Measurements from ENCODE around the gene VCAN.

Gene VCAN

DNA sequence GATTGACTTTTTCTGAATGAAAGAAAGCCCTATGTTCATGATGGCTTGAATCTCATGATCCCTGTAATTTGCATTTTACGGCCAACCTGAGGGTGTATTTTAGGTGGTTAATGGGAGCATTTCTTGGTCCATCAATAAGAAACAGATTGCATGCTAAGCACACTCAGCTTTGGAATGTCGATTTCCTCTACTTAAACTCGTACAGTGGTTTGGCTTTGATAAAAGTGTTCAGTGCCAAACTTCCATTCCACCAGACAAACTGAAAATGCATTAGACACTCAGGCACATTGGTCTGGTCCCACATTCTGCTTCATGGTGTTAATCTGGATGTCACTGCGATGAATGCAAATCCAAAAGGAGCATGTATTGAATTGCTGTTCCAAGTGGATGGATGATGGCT lies 77.0 kb downstream of the VCAN start:
- H3K4me3 Mint-ChIP-seq = no peak overlapping the region
- peaks cover 3% of the 10 kb centered on the region for H3K27me3 Mint-ChIP-seq
- no peaks in the 10 kb centered on the region for H3K4me1 Mint-ChIP-seq (ENCODE audit: low read depth)
- no peaks in the 10 kb centered on the region for H3K9me3 Mint-ChIP-seq
- H3K27ac Mint-ChIP-seq = no peak overlapping the region
- no peak for DNase-seq
- H3K36me3 Mint-ChIP-seq (ENCODE audit: low read depth) = no peaks in the 10 kb centered on the region

DNA sequence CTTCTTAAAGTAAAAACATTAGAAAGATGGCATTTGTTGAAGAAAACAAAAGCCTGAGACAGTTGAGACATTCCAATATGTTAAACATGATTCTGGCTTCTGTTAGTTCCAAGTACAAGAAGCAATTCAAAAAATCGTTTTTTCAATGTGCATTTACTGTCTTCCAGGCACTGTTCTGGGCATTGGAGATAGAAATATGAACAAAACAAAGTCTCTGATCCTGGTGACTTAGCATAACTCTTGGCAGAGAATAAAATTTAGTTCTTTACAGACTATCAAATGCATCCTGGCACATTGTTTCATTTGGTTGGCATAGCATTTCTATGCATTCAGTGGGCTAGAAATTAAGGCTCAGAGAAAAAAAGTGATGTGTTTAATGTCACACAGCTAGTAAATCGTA lies 77.5 kb downstream of the VCAN start:
- no peak overlapping the region for H3K27ac Mint-ChIP-seq
- peaks cover 3% of the 10 kb centered on the region for H3K27me3 Mint-ChIP-seq
- no peaks in the 10 kb centered on the region for H3K36me3 Mint-ChIP-seq (ENCODE audit: low read depth)
- no peaks in the 10 kb centered on the region for H3K9me3 Mint-ChIP-seq
- DNase-seq = no peak
- no peak overlapping the region for H3K4me3 Mint-ChIP-seq
- no peaks in the 10 kb centered on the region for H3K4me1 Mint-ChIP-seq (ENCODE audit: low read depth)

DNA sequence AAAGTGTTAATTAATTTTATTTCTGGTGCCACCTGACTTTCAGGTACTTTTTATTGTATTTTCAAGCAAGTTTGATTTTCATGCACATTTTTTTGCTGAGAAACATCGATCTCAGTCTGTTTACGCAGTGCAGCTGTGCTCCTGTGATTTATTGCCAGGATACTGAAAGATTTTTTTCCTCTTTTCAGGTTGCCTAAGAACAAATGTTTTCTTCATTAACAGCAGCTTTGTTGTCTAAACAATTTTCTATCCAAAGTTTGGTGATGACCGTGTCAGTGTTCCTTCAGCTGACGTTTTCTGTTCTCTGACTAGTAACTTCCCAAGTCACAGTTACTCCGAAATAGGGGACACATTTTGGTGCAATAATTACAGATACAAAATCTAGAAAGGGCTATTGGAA lies 78.1 kb downstream of the VCAN start:
- no peaks in the 10 kb centered on the region for H3K9me3 Mint-ChIP-seq
- no peaks in the 10 kb centered on the region for H3K36me3 Mint-ChIP-seq (ENCODE audit: low read depth)
- DNase-seq = no peak
- peaks cover 3% of the 10 kb centered on the region for H3K27me3 Mint-ChIP-seq
- no peak overlapping the region for H3K4me3 Mint-ChIP-seq
- no peak overlapping the region for H3K27ac Mint-ChIP-seq
- H3K4me1 Mint-ChIP-seq (ENCODE audit: low read depth) = no peaks in the 10 kb centered on the region

DNA sequence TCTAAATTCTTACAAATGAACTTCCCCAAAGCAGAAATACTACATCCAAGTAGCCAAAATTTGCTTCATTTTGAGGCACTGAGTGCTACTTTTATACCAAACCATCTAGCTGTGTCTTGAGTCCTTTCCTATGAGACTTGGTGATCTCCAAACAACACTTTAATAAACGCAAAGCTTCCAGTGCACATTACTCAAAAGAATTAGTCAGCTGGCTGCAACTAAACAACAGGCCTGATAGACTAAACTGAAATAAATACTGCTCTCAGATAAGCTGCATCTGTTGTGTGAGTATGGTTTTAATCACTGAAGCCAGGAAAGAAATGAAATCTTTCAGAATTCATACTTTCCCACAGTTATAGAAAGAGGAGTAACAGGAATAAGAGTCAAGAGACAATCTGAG lies 80.3 kb downstream of the VCAN start:
- Mint-ChIP-seq H3K36me3 (ENCODE audit: low read depth) (no peaks in the 10 kb centered on the region), H3K27ac (no peak overlapping the region), H3K27me3 (peaks cover 3% of the 10 kb centered on the region), H3K4me1 (ENCODE audit: low read depth) (peaks cover 4% of the 10 kb centered on the region), H3K4me3 (no peak overlapping the region), H3K9me3 (no peaks in the 10 kb centered on the region)
- no peak for DNase-seq

DNA sequence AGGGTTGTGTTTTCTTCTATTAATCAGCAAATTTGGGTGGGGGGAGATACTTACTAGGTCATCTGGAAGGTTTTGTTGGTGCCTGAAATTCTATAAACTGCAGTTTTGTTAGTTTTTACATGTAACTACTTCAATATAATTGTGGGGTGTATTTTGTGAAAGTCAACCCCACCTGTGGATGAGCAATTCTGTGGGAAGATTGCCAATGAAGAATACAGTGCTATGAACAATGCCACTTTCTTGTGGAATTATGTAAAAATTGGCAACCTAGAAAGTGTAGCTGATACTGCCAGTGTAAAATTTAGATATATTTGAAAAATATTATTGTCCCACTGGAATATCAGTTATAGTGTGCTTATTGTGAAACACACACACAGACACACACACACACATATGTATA lies 80.7 kb downstream of the VCAN start:
- Mint-ChIP-seq H3K9me3 (no peaks in the 10 kb centered on the region), H3K4me1 (ENCODE audit: low read depth) (peaks cover 4% of the 10 kb centered on the region), H3K27me3 (peaks cover 3% of the 10 kb centered on the region), H3K27ac (no peak overlapping the region), H3K36me3 (ENCODE audit: low read depth) (no peaks in the 10 kb centered on the region), H3K4me3 (no peak overlapping the region)
- DNase-seq = no peak

DNA sequence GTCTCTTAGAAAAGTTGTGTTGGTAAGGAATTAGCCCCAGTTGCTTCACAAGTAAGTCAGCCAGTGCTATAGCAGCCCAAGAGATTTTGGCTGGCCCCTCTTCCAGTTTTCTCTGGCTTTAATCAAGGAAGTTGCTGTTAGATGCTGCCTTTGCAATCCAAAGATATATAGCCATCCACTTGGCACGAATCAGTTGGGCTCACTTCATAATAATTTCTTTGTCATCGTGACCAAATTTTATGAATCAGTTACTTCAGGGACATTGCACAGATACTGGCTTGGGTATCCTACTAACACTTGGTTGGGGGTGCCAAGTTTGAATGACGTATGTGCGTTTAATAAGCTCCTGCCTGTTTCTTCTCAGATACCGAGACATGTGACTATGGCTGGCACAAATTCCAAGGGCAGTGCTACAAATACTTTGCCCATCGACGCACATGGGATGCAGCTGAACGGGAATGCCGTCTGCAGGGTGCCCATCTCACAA lies 81.5 kb downstream of the VCAN start:
- Mint-ChIP-seq H3K27ac (no peak overlapping the region), H3K27me3 (peaks cover 3% of the 10 kb centered on the region), H3K4me1 (ENCODE audit: low read depth) (peaks cover 4% of the 10 kb centered on the region), H3K4me3 (no peak overlapping the region), H3K9me3 (no peaks in the 10 kb centered on the region), H3K36me3 (ENCODE audit: low read depth) (no peaks in the 10 kb centered on the region)
- DNase-seq = no peak

DNA sequence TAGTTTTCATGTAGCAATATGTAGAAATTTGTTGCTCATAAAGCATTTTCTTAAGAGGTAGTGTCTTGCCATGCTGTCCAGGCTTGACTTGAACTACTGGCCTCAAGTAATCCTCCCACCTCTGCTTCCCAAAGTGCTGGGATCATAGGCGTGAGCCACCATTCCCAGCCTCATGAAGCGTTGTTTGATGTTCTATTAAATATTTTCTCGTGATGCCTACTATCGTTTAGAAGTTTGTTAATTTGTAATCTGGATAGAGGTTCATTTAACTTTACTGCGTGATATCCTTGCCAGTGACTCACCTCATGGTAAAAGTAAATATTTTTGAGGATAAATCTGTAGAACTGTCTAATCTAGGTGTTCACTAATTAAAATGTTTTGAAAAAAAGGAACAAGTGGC lies 82.6 kb downstream of the VCAN start:
- H3K9me3 Mint-ChIP-seq = no peaks in the 10 kb centered on the region
- H3K4me3 Mint-ChIP-seq = no peak overlapping the region
- no peak for DNase-seq
- no peaks in the 10 kb centered on the region for H3K36me3 Mint-ChIP-seq (ENCODE audit: low read depth)
- H3K27ac Mint-ChIP-seq = no peak overlapping the region
- H3K27me3 Mint-ChIP-seq = peaks cover 2% of the 10 kb centered on the region
- peaks cover 4% of the 10 kb centered on the region for H3K4me1 Mint-ChIP-seq (ENCODE audit: low read depth)

DNA sequence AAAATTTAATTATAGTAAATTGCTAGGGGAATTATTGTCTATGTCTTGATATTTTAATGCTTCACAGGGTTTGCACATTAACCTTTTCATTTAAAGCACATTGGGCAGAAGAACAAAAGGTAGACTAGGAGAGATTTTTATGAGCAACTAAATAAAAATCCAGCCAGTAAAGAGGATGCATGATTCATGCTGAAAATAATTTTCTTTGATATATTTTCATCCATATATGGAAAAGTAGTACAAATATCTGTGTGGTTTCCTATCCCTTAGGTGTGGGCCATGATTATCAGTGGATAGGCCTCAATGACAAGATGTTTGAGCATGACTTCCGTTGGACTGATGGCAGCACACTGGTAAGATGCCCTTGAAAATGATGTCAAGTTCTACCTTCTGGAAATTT lies 83.1 kb downstream of the VCAN start:
- Mint-ChIP-seq H3K36me3 (ENCODE audit: low read depth) (no peaks in the 10 kb centered on the region), H3K4me1 (ENCODE audit: low read depth) (peaks cover 4% of the 10 kb centered on the region), H3K4me3 (no peak overlapping the region), H3K27ac (no peak overlapping the region), H3K9me3 (no peaks in the 10 kb centered on the region), H3K27me3 (no peaks in the 10 kb centered on the region)
- no peak for DNase-seq

DNA sequence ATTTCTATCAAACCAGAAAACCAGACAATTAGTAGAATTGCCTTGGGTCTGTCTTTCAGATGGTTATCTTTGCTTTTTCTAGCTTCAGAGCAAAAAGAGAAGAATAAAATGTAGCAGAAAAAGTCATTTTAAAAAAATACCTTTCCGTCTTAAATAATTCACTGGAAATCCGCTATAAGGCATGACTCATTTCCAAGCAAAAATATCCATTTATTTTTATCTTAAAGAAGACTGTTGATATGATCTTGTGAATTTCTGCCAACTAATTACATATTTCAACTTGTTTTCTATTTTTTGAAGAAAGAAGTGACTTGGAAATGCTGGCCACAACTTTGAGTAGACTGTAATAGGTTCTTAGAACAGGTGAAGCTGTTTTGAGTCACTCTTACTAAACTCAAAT lies 83.7 kb downstream of the VCAN start:
- H3K36me3 Mint-ChIP-seq (ENCODE audit: low read depth) = no peaks in the 10 kb centered on the region
- peaks cover 4% of the 10 kb centered on the region for H3K4me1 Mint-ChIP-seq (ENCODE audit: low read depth)

DNA sequence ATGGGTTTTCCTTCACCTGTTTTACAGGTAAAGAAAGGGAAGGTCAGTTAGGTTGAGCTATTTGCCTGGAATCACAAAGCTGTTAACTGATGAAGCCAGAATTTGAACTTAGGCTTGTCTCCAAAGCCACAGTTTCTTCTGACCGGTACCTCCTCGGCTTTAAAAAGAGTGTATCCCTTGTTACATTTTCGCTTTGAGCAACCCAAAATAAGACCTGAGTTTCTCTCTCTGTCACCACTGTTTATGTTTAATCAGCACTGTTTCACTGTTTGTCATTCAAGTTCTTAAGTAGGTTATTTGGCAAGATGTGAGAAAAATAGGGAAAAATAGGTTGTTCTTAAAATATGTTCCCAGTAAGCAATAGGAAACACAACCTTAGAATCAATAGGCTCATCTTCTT lies 84.6 kb downstream of the VCAN start:
- DNase-seq = no peak
- Mint-ChIP-seq H3K4me1 (ENCODE audit: low read depth) (peaks cover 4% of the 10 kb centered on the region), H3K9me3 (no peaks in the 10 kb centered on the region), H3K36me3 (ENCODE audit: low read depth) (no peaks in the 10 kb centered on the region), H3K27me3 (peaks cover 3% of the 10 kb centered on the region), H3K27ac (no peak overlapping the region), H3K4me3 (no peak overlapping the region)

More for the DNA sequence above, 83.7 kb downstream of the VCAN start:
- H3K27ac Mint-ChIP-seq = no peak overlapping the region
- H3K9me3 Mint-ChIP-seq = no peaks in the 10 kb centered on the region
- no peak overlapping the region for H3K4me3 Mint-ChIP-seq
- peaks cover 1% of the 10 kb centered on the region for H3K27me3 Mint-ChIP-seq
- no peak for DNase-seq

DNA sequence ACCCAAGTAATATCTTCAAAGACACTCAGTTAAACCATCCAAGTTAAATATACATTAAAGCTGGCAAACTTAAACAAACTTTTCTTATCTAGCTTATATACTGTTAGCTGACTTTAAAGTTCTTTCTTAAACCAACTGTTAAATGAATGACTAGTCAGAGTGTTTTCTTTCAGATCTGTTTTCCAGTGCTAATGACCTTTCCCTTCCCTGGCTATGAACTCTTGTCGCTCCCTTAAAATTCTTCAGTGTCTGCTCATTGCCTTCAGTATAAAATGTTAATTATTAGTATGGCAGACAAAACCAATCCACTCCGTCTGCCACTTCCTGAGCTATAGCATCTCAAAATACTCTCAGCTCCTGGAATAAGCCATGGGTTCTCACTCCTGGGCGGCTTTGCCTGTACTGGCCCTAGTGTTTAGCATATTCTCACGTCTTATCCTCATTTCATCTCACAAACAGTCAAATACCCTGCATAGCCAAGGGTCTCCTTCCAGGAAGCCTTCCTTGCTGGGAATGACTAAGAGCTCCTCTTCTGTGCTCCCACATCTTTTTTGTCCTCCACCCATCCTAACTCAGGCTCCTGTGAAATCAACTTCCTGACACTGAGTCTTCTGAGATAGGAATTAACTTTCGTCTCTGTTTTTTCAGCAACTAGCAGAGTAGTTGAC lies 87.7 kb downstream of the VCAN start:
- Mint-ChIP-seq H3K4me3 (no peak overlapping the region), H3K27me3 (peaks cover 9% of the 10 kb centered on the region), H3K9me3 (no peaks in the 10 kb centered on the region), H3K36me3 (ENCODE audit: low read depth) (no peaks in the 10 kb centered on the region), H3K4me1 (ENCODE audit: low read depth) (peaks cover 4% of the 10 kb centered on the region), H3K27ac (no peak overlapping the region)
- no peak for DNase-seq

DNA sequence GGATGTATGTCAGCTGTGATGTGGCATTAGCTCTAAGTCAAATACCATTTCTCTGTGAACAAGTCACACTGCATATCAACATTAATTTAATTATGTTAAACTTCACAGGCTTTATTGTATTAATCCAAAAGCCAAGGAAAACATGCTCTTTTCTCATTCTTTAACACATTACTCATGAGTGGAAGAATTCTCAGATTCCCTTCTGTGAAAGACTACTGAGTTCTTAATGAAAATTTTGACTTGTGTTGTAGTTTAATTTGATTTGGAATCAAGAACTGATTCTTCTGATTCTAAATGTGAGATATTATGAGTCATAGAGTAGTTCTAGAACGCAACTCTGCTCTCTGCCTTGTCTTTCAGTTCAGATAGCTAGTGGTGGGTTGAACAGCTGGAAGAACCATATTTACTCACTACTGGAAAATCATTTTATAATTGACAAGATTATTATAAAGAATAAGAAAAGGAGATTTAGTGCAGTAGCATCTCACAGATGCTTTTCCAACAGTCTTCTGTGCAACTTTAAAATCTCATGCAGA lies 90.6 kb downstream of the VCAN start:
- H3K36me3 Mint-ChIP-seq (ENCODE audit: low read depth) = no peaks in the 10 kb centered on the region
- H3K27ac Mint-ChIP-seq = no peak overlapping the region
- H3K4me1 Mint-ChIP-seq (ENCODE audit: low read depth) = no peaks in the 10 kb centered on the region
- no peaks in the 10 kb centered on the region for H3K9me3 Mint-ChIP-seq
- H3K4me3 Mint-ChIP-seq = no peak overlapping the region
- H3K27me3 Mint-ChIP-seq = peaks cover 23% of the 10 kb centered on the region
- DNase-seq = no peak

DNA sequence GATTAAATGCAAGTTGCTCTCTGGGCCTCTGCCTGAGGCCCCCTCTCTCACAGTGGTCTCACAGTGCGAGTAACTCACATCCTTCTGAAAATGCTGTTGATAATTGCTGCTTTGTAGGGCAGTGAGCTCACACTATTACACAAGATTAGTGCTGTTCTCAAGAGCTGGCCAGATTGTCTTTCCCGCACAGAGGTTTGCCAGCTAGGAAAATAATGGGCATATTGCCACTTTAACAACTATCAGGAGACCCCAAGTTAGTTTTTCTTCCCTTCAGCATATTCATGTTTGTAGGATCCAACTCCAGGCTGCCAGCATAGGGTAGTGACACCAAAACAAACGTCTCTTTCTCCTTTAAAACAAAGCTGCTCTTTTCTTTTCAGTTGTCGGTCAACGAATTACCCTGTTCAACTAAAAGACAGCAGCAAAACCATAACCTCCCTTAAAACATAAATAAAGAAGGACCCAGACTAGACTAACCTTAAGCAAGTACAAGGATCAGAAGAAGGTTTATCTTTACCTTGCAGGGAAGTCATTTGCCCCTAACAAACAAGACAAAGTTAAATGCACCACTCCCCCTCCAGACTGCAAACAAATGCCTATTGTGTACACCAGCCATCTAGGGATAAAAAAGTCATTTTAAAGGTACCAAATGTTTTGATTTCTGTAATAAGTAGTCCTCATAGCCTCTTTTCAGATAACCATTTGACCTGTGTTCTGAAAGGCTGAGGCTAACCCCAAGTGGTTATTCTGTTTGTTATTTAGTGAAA lies 91.4 kb downstream of the VCAN start:
- H3K4me1 Mint-ChIP-seq (ENCODE audit: low read depth) = no peaks in the 10 kb centered on the region
- H3K36me3 Mint-ChIP-seq (ENCODE audit: low read depth) = no peaks in the 10 kb centered on the region
- no peak overlapping the region for H3K4me3 Mint-ChIP-seq
- H3K27me3 Mint-ChIP-seq = peaks cover 23% of the 10 kb centered on the region
- no peak for DNase-seq
- no peaks in the 10 kb centered on the region for H3K9me3 Mint-ChIP-seq
- H3K27ac Mint-ChIP-seq = no peak overlapping the region

DNA sequence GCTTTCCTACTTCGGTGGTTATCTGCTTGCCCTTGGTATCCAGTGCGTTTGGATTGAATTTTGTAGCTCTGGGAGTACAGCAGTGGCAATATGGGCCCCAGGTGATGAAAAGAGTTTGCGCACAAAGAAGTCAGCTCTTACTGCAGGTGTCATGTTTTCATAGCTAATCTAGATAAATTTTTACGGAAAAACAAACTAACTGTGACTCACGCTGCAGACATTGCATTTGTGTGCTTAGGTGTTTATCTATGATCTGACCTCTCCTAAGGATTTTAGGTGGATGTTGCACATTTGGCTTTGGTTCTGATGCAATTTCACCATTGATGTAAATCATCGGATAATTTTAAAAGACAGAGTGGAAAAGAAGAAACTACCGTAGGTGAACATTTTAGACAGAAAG lies 92.1 kb downstream of the VCAN start:
- Mint-ChIP-seq H3K4me1 (ENCODE audit: low read depth) (no peaks in the 10 kb centered on the region), H3K4me3 (no peak overlapping the region), H3K9me3 (no peaks in the 10 kb centered on the region), H3K27ac (no peak overlapping the region), H3K36me3 (ENCODE audit: low read depth) (no peaks in the 10 kb centered on the region), H3K27me3 (peaks cover 28% of the 10 kb centered on the region)
- DNase-seq = no peak

DNA sequence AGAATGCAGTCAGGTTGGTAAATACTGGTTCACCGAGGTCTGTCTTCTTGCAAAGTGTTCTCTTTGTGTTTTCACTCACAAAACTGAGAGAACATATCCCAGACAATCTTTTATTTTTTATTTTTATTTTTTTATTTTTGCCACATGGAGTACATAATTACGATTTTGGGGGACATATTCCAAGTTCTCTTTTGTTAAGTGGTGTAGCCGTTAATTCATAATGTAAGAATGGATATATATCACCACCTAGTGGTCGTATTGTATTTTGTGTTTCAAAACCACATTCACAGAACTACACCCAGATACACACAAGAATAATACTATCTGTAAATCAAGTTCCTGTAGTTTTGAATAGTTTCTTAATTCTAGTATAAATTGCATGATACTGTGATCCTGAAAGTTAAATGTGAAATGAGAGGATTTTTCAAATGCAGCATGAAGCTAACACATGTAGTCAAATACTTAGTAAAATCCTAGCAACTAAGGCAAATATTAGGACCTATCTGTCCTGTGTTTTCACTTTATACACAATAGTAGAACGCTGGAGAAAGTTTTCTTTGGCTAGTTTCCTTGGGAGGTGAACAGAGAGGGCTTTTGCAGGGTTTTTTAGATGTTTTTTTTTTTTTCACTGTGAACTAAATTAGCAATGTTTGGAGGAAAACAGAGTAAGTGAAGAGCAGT lies 92.7 kb downstream of the VCAN start:
- no peak overlapping the region for H3K27ac Mint-ChIP-seq
- DNase-seq = no peak
- no peaks in the 10 kb centered on the region for H3K9me3 Mint-ChIP-seq
- H3K4me3 Mint-ChIP-seq = no peak overlapping the region
- H3K36me3 Mint-ChIP-seq (ENCODE audit: low read depth) = no peaks in the 10 kb centered on the region
- peaks cover 28% of the 10 kb centered on the region for H3K27me3 Mint-ChIP-seq
- no peaks in the 10 kb centered on the region for H3K4me1 Mint-ChIP-seq (ENCODE audit: low read depth)
